ENCODE data around the gene LIMS1. TPM values are rescaled to one million over a fixed set of nuclear protein-coding genes. Genes with fewer than 3 reads are reported as not detected.

LIMS1 gene
- total and polyA plus RNA-seq, 2 experiments from 2014 or later, result 28.6 to 36.9 TPM

DNA sequence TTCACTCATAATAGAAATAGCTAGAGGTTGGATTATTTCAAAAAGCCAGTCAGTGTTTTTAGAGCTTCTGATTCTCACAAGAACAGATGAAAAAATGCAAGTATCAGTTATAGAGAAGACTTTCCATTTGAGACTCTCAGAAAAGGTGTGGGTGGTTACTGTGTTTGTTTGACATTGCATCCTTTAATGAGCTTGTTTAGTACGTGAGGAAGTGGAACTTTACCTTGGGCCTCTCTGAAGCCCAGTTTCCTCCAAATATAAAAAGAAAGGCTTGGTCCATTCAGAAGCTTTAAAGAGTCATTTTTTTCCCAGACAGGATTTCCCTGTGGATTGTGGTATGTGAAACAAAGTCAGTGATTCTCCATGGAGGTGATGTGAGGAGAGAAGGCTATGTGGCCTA is 95.1 kb downstream of the LIMS1 start (continued):
- TF ChIP-seq, protein P1, sequence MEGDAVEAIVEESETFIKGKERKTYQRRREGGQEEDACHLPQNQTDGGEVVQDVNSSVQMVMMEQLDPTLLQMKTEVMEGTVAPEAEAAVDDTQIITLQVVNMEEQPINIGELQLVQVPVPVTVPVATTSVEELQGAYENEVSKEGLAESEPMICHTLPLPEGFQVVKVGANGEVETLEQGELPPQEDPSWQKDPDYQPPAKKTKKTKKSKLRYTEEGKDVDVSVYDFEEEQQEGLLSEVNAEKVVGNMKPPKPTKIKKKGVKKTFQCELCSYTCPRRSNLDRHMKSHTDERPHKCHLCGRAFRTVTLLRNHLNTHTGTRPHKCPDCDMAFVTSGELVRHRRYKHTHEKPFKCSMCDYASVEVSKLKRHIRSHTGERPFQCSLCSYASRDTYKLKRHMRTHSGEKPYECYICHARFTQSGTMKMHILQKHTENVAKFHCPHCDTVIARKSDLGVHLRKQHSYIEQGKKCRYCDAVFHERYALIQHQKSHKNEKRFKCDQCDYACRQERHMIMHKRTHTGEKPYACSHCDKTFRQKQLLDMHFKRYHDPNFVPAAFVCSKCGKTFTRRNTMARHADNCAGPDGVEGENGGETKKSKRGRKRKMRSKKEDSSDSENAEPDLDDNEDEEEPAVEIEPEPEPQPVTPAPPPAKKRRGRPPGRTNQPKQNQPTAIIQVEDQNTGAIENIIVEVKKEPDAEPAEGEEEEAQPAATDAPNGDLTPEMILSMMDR (conservative IDR thresholded peaks at IDR 0.05; ENCODE audit: low read depth in 2 of 2), result no peak
- TF ChIP-seq, protein P2, sequence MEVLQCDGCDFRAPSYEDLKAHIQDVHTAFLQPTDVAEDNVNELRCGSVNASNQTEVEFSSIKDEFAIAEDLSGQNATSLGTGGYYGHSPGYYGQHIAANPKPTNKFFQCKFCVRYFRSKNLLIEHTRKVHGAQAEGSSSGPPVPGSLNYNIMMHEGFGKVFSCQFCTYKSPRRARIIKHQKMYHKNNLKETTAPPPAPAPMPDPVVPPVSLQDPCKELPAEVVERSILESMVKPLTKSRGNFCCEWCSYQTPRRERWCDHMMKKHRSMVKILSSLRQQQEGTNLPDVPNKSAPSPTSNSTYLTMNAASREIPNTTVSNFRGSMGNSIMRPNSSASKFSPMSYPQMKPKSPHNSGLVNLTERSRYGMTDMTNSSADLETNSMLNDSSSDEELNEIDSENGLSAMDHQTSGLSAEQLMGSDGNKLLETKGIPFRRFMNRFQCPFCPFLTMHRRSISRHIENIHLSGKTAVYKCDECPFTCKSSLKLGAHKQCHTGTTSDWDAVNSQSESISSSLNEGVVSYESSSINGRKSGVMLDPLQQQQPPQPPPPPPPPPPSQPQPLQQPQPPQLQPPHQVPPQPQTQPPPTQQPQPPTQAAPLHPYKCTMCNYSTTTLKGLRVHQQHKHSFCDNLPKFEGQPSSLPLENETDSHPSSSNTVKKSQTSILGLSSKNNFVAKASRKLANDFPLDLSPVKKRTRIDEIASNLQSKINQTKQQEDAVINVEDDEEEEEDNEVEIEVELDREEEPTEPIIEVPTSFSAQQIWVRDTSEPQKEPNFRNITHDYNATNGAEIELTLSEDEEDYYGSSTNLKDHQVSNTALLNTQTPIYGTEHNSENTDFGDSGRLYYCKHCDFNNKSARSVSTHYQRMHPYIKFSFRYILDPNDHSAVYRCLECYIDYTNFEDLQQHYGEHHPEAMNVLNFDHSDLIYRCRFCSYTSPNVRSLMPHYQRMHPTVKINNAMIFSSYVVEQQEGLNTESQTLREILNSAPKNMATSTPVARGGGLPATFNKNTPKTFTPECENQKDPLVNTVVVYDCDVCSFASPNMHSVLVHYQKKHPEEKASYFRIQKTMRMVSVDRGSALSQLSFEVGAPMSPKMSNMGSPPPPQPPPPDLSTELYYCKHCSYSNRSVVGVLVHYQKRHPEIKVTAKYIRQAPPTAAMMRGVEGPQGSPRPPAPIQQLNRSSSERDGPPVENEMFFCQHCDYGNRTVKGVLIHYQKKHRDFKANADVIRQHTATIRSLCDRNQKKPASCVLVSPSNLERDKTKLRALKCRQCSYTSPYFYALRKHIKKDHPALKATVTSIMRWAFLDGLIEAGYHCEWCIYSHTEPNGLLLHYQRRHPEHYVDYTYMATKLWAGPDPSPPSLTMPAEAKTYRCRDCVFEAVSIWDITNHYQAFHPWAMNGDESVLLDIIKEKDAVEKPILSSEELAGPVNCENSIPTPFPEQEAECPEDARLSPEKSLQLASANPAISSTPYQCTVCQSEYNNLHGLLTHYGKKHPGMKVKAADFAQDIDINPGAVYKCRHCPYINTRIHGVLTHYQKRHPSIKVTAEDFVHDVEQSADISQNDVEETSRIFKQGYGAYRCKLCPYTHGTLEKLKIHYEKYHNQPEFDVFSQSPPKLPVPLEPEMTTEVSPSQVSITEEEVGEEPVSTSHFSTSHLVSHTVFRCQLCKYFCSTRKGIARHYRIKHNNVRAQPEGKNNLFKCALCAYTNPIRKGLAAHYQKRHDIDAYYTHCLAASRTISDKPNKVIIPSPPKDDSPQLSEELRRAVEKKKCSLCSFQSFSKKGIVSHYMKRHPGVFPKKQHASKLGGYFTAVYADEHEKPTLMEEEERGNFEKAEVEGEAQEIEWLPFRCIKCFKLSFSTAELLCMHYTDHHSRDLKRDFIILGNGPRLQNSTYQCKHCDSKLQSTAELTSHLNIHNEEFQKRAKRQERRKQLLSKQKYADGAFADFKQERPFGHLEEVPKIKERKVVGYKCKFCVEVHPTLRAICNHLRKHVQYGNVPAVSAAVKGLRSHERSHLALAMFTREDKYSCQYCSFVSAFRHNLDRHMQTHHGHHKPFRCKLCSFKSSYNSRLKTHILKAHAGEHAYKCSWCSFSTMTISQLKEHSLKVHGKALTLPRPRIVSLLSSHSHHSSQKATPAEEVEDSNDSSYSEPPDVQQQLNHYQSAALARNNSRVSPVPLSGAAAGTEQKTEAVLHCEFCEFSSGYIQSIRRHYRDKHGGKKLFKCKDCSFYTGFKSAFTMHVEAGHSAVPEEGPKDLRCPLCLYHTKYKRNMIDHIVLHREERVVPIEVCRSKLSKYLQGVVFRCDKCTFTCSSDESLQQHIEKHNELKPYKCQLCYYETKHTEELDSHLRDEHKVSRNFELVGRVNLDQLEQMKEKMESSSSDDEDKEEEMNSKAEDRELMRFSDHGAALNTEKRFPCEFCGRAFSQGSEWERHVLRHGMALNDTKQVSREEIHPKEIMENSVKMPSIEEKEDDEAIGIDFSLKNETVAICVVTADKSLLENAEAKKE (CRISPR knock-in tag; IDR thresholded peaks at IDR 0.05), result no peak

GRCh38 chr2:108630567-108631405 is 96.5 kb downstream of the LIMS1 start:
- H3K4me3 Mint-ChIP-seq, result no peak overlapping the region
- no peak for ATAC-seq
- Histone ChIP-seq H3K4me3 (no peak overlapping the region), H3K79me2 (replicated peaks; ENCODE audit: insufficient read depth) (peaks cover 38% of the 10 kb centered on the region), H3K4me1 (ENCODE audit: insufficient read depth) (peaks cover 8% of the 10 kb centered on the region; the same call in 1 of the 2 replicates), H3K27ac (ENCODE audit: low read depth) (no peak overlapping the region), H4K20me1 (replicated peaks; ENCODE audit: insufficient read depth) (0 out of 2 replicates have a peak, but pooled peaks cover 2% of the 10 kb centered on the region), H3K9me2 (ENCODE audit: insufficient read depth) (no peaks in the 10 kb centered on the region), H3K4me2 (no peak overlapping the region), H2AFZ (no peak overlapping the region), H3K36me3 (ENCODE audit: insufficient read depth) (no peaks in the 10 kb centered on the region), H3K27me3 (ENCODE audit: insufficient read depth) (no peaks in the 10 kb centered on the region), H3F3A (replicated peaks; ENCODE audit: low read depth) (no peaks in the 10 kb centered on the region)
- H3K36me3 Mint-ChIP-seq (ENCODE audit: low read depth), result no peaks in the 10 kb centered on the region
- no peak for TF ChIP-seq ZNF114 (CRISPR knock-in tag; IDR thresholded peaks at IDR 0.05)
- no peak for TF ChIP-seq NANOG (IDR thresholded peaks at IDR 0.05; ENCODE audit: borderline replicate concordance)
- TF ChIP-seq CREB1 (CRISPR knock-in tag; IDR thresholded peaks at IDR 0.05; ENCODE audit: low read depth), result no peak
- TF ChIP-seq STAT1 (IDR thresholded peaks at IDR 0.05; ENCODE audit: unreplicated experiment), result no peak
- TF ChIP-seq ETS1 (IDR thresholded peaks at IDR 0.05), result no peak
- no peak for TF ChIP-seq EZH2 (IDR thresholded peaks at IDR 0.05; ENCODE audit: low read depth, unreplicated experiment)
- no peak for TF ChIP-seq POLR2AphosphoS5 (IDR thresholded peaks at IDR 0.05; ENCODE audit: low read depth)
- TF ChIP-seq ZNF331 (CRISPR knock-in tag; IDR thresholded peaks at IDR 0.05; ENCODE audit: low read depth), result no peak
- H3K27me3 Mint-ChIP-seq (ENCODE audit: insufficient read depth, low read depth, poor library complexity), result no peaks in the 10 kb centered on the region
- no peak for DNase-seq (ENCODE audit: low spot score)
- H3K27ac Mint-ChIP-seq, result no peak overlapping the region
- H3K4me1 Mint-ChIP-seq, result peaks cover 22% of the 10 kb centered on the region
- H3K9me3 Mint-ChIP-seq, result no peaks in the 10 kb centered on the region

All from GM23338 (cell line).